HAP-1 (cell line): ENCODE measurements around the gene TMEM134.
"Not testable (repeated sequence)": the region's sequence is repeated elsewhere in the genome, so short reads cannot be mapped to it uniquely, and the experiment has no call there.

Experiments used
- DNase-seq, 2 experiments: peaks; one replicate each; pipeline ENCODE4 v3.0.0-alpha.2; 2016 to 2020; ENCODE audit warnings: low spot score in 2 of 2
- H3K27me3 ChIP-seq: fragments of 250-450 bp; sonication (Bioruptor Pico); 2 replicates; pipeline ENCODE4 v1.5.1; 2020; ENCODE audit warnings: low read depth, mild to moderate bottlenecking, moderate library complexity
- H3K36me3 ChIP-seq: fragments of 250-450 bp; sonication (Bioruptor Pico); replicated peaks from 2 replicates; pipeline ENCODE4 v1.5.1; 2020; ENCODE audit warnings: mild to moderate bottlenecking
- H3K4me1 ChIP-seq: fragments of 250-450 bp; sonication (Bioruptor Pico); 2 replicates; pipeline ENCODE4 v1.5.1; 2020; ENCODE audit warnings: mild to moderate bottlenecking
- H3K4me3 ChIP-seq: fragments of 250-450 bp; sonication (Bioruptor Pico); 2 replicates; pipeline ENCODE4 v1.5.1; 2020; ENCODE audit warnings: mild to moderate bottlenecking, moderate library complexity
- H3K9me3 ChIP-seq: fragments of 250-450 bp; sonication (Bioruptor Pico); 2 replicates; pipeline ENCODE4 v1.5.1; 2020; ENCODE audit warnings: mild to moderate bottlenecking, moderate library complexity
- in situ Hi-C: fragments of 300-500 bp; cut with MboI; formaldehyde crosslinking; loops from 3 replicates; pipeline ENCODE4 v1.14.3; 2020; ENCODE audit warnings: low sequenced_read_pairs, inconsistent platforms, mixed read lengths

Gene TMEM134

GRCh38 chr11:67428052-67429001, 40.7 kb downstream of the TMEM134 start, which contains the start of gene RPS6KB2:
Gene RPS6KB2 (plus strand): TSS chr11:67428494. CDS start chr11:67428546, 52 bp downstream.
- no peaks in the 10 kb centered on the region for H3K27me3 ChIP-seq
- H3K4me1 ChIP-seq = peaks cover 11% of the 10 kb centered on the region
- in situ Hi-C loops = no loop called here
- peak; percentile 95 to 99 for DNase-seq
- peak within 1 kb of the TSS; percentile 87 for H3K4me3 ChIP-seq
- H3K9me3 ChIP-seq = no peaks in the 10 kb centered on the region
- H3K36me3 ChIP-seq = peaks cover 24% of the 10 kb centered on the region

GRCh38 chr11:67427364-67427859, 41.6 kb downstream of the TMEM134 start:
- in situ Hi-C loops, H3K27me3 ChIP-seq, H3K9me3 ChIP-seq, DNase-seq: not testable (repeated sequence)
- Histone ChIP-seq H3K4me1 (peaks cover 11% of the 10 kb centered on the region), H3K36me3 (peaks cover 17% of the 10 kb centered on the region), H3K4me3 (peak overlapping the region; percentile 87)

GRCh38 chr11:67423891-67424613, 45.0 kb downstream of the TMEM134 start:
- Histone ChIP-seq H3K4me3 (no peak overlapping the region), H3K36me3 (no peaks in the 10 kb centered on the region), H3K9me3 (no peaks in the 10 kb centered on the region), H3K4me1 (peaks cover 13% of the 10 kb centered on the region), H3K27me3 (no peaks in the 10 kb centered on the region)
- in situ Hi-C loops = no loop called here
- no peak for DNase-seq

- Histone ChIP-seq H3K36me3 (no peaks in the 10 kb centered on the region), H3K9me3 (no peaks in the 10 kb centered on the region), H3K27me3 (no peaks in the 10 kb centered on the region), H3K4me1 (peaks cover 13% of the 10 kb centered on the region), H3K4me3 (no peak overlapping the region)
- in situ Hi-C loops = no loop called here
- DNase-seq = no peak
Observed at GRCh38 chr11:67423466-67423865, 45.6 kb downstream of the TMEM134 start.

GRCh38 chr11:67422891-67423290, 46.2 kb downstream of the TMEM134 start:
- Histone ChIP-seq H3K4me1 (peaks cover 13% of the 10 kb centered on the region), H3K27me3 (no peaks in the 10 kb centered on the region), H3K4me3 (no peak overlapping the region), H3K36me3 (no peaks in the 10 kb centered on the region), H3K9me3 (no peaks in the 10 kb centered on the region)
- in situ Hi-C loops = no loop called here
- no peak for DNase-seq

- DNase-seq = no peak
- Histone ChIP-seq H3K4me3 (peak overlapping the region; percentile 29), H3K27me3 (no peaks in the 10 kb centered on the region), H3K36me3 (no peaks in the 10 kb centered on the region), H3K9me3 (no peaks in the 10 kb centered on the region), H3K4me1 (peaks cover 7% of the 10 kb centered on the region)
- in situ Hi-C loops = no loop called here
Observed at GRCh38 chr11:67421430-67422031, 47.5 kb downstream of the TMEM134 start.

GRCh38 chr11:67420646-67421429, 48.2 kb downstream of the TMEM134 start:
- Histone ChIP-seq H3K36me3 (no peaks in the 10 kb centered on the region), H3K4me1 (peaks cover 7% of the 10 kb centered on the region)
- in situ Hi-C loops = no loop called here

GRCh38 chr11:67420147-67420645, 48.9 kb downstream of the TMEM134 start:
- Histone ChIP-seq H3K4me1 (peaks cover 7% of the 10 kb centered on the region), H3K9me3 (no peaks in the 10 kb centered on the region), H3K36me3 (no peaks in the 10 kb centered on the region), H3K27me3 (no peaks in the 10 kb centered on the region), H3K4me3 (peak overlapping the region; percentile 29)
- in situ Hi-C loops = no loop called here
- no peak for DNase-seq

More at GRCh38 chr11:67420646-67421429, 48.2 kb downstream of the TMEM134 start:
- peak overlapping the region; percentile 29 for H3K4me3 ChIP-seq
- H3K9me3 ChIP-seq = no peaks in the 10 kb centered on the region
- DNase-seq = peak; percentile 84 to 98
- no peaks in the 10 kb centered on the region for H3K27me3 ChIP-seq

GRCh38 chr11:67419325-67420049, 49.6 kb downstream of the TMEM134 start:
- in situ Hi-C loops = no loop called here
- no peaks in the 10 kb centered on the region for H3K36me3 ChIP-seq
- H3K9me3 ChIP-seq = no peaks in the 10 kb centered on the region
- no peak for DNase-seq
- peaks cover 7% of the 10 kb centered on the region for H3K4me1 ChIP-seq
- H3K27me3 ChIP-seq = no peaks in the 10 kb centered on the region
- no peak overlapping the region for H3K4me3 ChIP-seq

GRCh38 chr11:67418476-67419281, 50.4 kb downstream of the TMEM134 start:
- Histone ChIP-seq H3K4me1 (peaks cover 7% of the 10 kb centered on the region), H3K27me3 (no peaks in the 10 kb centered on the region), H3K9me3 (no peaks in the 10 kb centered on the region), H3K36me3 (no peaks in the 10 kb centered on the region), H3K4me3 (no peak overlapping the region)
- DNase-seq = no peak
- in situ Hi-C loops = no loop called here

- no peak for DNase-seq
- H3K4me1 ChIP-seq = peaks cover 7% of the 10 kb centered on the region
- no peak overlapping the region for H3K4me3 ChIP-seq
Observed at GRCh38 chr11:67417425-67417824, 51.6 kb downstream of the TMEM134 start.

More at GRCh38 chr11:67417425-67417824, 51.6 kb downstream of the TMEM134 start:
- Histone ChIP-seq H3K36me3 (no peaks in the 10 kb centered on the region), H3K9me3 (no peaks in the 10 kb centered on the region), H3K27me3 (no peaks in the 10 kb centered on the region)
- in situ Hi-C loops = no loop called here
